Mucosa of descending colon (tissue), 3 donors: ENCODE results near the gene UFD1. TPM values are rescaled to one million over a fixed set of nuclear protein-coding genes. Genes with fewer than 3 reads are reported as not detected.
"Not testable (repeated sequence)": the region's sequence is repeated elsewhere in the genome, so short reads cannot be mapped to it uniquely, and the experiment has no call there.

Source experiments
- ATAC-seq: fragments of 200-7000 bp; cut with Tn5 transposase; one replicate; pipeline ENCODE4 v1.9.1; 2020; ENCODE audit warnings: mild to moderate bottlenecking, moderate library complexity
- DNase-seq, 3 donors: peaks; one replicate each; pipeline ENCODE4 v3.0.0-alpha.2; 2020
- H3K36me3 ChIP-seq: fragments of 200-600 bp; one replicate; pipeline ENCODE4 v1.8.0; 2021; ENCODE audit warnings: low read depth, mild to moderate bottlenecking
- H3K4me1 ChIP-seq: fragments of 200-600 bp; one replicate; pipeline ENCODE4 v1.8.0; 2021; ENCODE audit warnings: low read depth, mild to moderate bottlenecking
- H3K4me3 ChIP-seq: fragments of 200-600 bp; one replicate; pipeline ENCODE4 v1.8.0; 2021; ENCODE audit warnings: mild to moderate bottlenecking
- H3K9me3 ChIP-seq: fragments of 200-600 bp; one replicate; pipeline ENCODE4 v1.8.0; 2021; ENCODE audit warnings: mild to moderate bottlenecking
- intact Hi-C, 2 donors: fragments of 100-400 bp; cut with DNase I in 1 of 2; cut with micrococcal nuclease in 1 of 2; formaldehyde crosslinking; loops; one replicate each; pipeline versions ENCODE4 v1.11.0 to v1.11.1; 2022; cut with DNase I, micrococcal nuclease
- total RNA-seq, 3 donors: library from RNA; stranded (reverse); fragmentation: NEBNext Ultra II Directional in 2 of 3; extraction: Animal tissue kit (Norgen Biotek cat#: 25700) in 2 of 3; gene quantifications; one replicate each; pipeline versions ENCODE4 v1.2.1 to v1.2.4, GENCODE V29; 2021 to 2023
- TF ChIP-seq, protein P1 (sequence below): fragments of 200-600 bp; IDR thresholded peaks from one replicate; pipeline ENCODE4 v1.8.0; 2022; ENCODE audit warnings: antibody characterized with exemption, mild to moderate bottlenecking
- donor health status: DM: no; HTN: no; CAD: no; lungs with moderate emphysema.
- donor health status: DM: no; HTN: no; CAD: no.
- donor health status: DM: no; HTN: yes; CAD: no.

Gene UFD1
- total RNA-seq, 3 donors from 2014 or later: 48.5 to 71.0 (median 49.9) TPM

- Histone ChIP-seq H3K9me3 (no peaks in the 10 kb centered on the region), H3K4me3 (no peak overlapping the region), H3K36me3 (no peaks in the 10 kb centered on the region), H3K4me1 (peaks cover 9% of the 10 kb centered on the region)
- DNase-seq (no peak), ATAC-seq (no peak)
- TF ChIP-seq, protein P1, sequence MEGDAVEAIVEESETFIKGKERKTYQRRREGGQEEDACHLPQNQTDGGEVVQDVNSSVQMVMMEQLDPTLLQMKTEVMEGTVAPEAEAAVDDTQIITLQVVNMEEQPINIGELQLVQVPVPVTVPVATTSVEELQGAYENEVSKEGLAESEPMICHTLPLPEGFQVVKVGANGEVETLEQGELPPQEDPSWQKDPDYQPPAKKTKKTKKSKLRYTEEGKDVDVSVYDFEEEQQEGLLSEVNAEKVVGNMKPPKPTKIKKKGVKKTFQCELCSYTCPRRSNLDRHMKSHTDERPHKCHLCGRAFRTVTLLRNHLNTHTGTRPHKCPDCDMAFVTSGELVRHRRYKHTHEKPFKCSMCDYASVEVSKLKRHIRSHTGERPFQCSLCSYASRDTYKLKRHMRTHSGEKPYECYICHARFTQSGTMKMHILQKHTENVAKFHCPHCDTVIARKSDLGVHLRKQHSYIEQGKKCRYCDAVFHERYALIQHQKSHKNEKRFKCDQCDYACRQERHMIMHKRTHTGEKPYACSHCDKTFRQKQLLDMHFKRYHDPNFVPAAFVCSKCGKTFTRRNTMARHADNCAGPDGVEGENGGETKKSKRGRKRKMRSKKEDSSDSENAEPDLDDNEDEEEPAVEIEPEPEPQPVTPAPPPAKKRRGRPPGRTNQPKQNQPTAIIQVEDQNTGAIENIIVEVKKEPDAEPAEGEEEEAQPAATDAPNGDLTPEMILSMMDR: no peak
- intact Hi-C loops: no loop called here
Measured at GRCh38 chr22:19442166-19442565, 36.8 kb downstream of the UFD1 start.

DNA sequence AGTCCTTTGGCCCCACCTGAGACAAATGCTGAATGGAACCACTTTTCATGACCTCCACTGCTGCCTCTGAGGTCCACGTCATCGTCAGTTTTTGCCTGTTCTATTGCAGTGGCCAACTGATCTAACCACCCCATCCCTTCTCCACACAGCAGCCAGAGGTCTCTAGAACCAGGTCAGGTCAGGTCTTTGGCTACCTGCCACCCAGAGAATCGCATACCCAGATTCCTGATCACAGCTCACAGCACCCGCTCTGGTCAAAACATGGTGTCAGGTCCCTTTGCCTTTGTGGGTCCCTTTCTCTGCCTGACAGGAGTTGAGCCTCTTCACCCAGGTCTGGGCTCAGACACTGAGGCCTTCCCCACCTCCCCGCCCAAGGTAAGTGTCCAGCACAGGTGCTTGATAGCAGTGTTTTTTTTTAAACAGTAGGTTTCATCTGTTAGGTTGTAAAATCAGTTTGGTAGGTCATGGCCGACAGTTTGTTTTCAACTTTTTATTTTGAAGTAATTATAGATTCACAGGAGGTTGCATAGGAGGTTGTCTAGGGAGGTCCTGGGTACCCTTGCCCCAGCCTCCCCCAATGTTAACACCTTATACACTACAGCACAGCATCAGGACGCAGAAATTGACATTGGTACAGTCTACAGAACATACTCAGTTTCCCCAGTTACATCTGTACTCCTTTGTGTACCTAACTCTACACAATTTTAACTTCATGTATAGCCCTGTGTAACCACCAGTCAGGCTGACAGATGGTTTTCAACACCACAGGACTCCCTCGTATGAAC lies 38.4 kb downstream of the UFD1 start:
- intact Hi-C loops: no loop called here
- DNase-seq (no peak), ATAC-seq (no peak)
- H3K36me3 ChIP-seq: no peaks in the 10 kb centered on the region
- TF ChIP-seq, protein P1: no peak
- no peaks in the 10 kb centered on the region for H3K4me1 ChIP-seq
- no peak overlapping the region for H3K4me3 ChIP-seq
- no peaks in the 10 kb centered on the region for H3K9me3 ChIP-seq

- intact Hi-C loops: no loop called here
- TF ChIP-seq, protein P1: no peak
- no peak for DNase-seq
- no peak overlapping the region for H3K4me3 ChIP-seq
- H3K4me1 ChIP-seq: no peaks in the 10 kb centered on the region
- H3K9me3 ChIP-seq: no peaks in the 10 kb centered on the region
- H3K36me3 ChIP-seq: no peaks in the 10 kb centered on the region
- no peak for ATAC-seq
Measured at GRCh38 chr22:19438298-19438697, 40.7 kb downstream of the UFD1 start.

DNA sequence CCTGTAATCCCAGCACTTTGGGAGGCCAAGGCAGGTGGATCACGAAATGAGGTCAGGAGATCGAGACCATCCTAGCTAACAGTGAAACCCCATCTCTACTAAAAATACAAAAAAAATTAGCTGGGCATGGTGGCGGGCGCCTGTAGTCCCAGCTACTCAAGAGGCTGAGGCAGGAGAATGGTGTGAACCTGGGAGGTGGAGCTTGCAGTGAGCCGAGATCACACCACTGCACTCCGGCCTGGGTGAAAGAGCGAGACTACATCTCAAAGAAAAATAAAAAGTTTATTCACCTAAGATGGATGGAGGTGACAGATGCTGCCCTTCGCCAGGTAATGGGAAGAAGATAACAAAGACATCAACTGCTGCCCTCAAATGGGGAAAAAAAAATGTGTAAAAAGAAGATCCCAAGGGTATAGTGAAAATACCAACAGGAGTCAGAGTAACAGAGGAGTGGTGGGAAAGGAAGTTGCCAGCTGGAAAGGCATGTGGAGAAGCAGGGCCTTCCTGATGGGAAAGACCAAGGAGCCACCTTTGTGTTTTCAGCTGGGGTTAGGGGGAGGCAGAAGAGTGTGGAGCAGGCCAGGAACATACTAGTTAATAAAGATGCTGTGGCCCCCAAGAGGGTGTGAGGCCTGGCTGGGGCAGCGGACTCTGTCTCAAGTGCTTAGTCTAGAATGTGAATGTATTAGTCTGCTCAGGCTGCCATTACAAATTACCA lies 42.4 kb downstream of the UFD1 start:
- intact Hi-C loops, ATAC-seq, H3K4me3 ChIP-seq, DNase-seq, H3K4me1 ChIP-seq, H3K36me3 ChIP-seq, H3K9me3 ChIP-seq: not testable (repeated sequence)

DNA sequence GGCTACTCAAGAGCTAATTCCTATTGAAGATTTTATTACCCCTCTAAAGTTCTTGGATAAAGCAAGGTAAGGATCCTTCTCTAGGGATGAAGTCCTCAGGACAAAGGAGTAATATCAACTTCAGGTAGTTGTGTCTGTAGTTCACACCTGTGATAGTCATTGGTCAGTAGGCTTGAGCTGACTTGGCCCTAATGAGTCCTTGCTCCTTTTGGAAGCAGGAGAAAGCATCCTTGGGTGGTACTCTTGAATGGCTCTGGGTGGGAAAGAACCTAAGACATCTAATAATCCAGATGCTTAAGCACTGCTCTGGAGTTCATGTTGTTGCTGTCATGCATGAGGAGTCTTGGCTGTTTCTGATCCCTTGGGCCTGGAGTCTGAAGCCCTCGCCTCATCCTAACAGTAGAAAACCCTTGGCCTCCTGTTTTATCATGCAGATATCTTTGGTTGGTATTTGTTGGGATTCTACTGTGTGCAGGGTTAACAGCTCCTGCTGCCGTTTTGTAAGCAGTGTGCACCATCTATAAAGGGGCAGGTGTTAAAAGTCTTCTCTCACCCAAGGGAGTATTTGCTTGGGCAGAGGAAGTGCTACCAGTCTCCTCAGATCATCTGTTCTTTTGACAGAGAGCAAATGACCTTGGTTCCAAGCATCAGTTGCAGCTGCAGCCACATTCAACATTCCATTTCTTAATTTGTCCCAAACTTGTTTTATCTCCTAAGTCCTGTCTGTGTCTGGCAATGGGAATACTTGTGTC lies 44.0 kb downstream of the UFD1 start:
- ATAC-seq (no peak), DNase-seq (no peak)
- Histone ChIP-seq H3K9me3 (no peaks in the 10 kb centered on the region), H3K36me3 (no peaks in the 10 kb centered on the region), H3K4me1 (peaks cover 6% of the 10 kb centered on the region), H3K4me3 (no peak overlapping the region)
- TF ChIP-seq, protein P1: no peak
- intact Hi-C loops: no loop called here

GRCh38 chr22:19434401-19434800 lies 44.6 kb downstream of the UFD1 start:
- TF ChIP-seq, protein P1: no peak
- Histone ChIP-seq H3K4me3 (no peak overlapping the region), H3K9me3 (no peaks in the 10 kb centered on the region), H3K36me3 (no peaks in the 10 kb centered on the region), H3K4me1 (peaks cover 12% of the 10 kb centered on the region)
- no peak for DNase-seq
- no peak for ATAC-seq
- intact Hi-C loops: no loop called here
